GM04503 (cell line): Measurements from ENCODE around the gene STUM.
"Not testable (repeated sequence)": the region's sequence is repeated elsewhere in the genome, so short reads cannot be mapped to it uniquely, and the experiment has no call there.

Source experiments
- DNase-seq: peaks from one replicate; pipeline ENCODE4 v3.0.0-alpha.2; 2012; ENCODE audit warnings: low read depth

STUM gene

GRCh38 chr1:226627924-226628611, 79.5 kb downstream of the STUM start:
- DNase-seq: no peak

GRCh38 chr1:226628612-226629155, 80.1 kb downstream of the STUM start:
- DNase-seq: no peak

GRCh38 chr1:226629210-226629895, 80.8 kb downstream of the STUM start:
- DNase-seq: no peak

GRCh38 chr1:226629896-226630550, 81.5 kb downstream of the STUM start:
- no peak for DNase-seq

- DNase-seq: no peak
Observed at GRCh38 chr1:226630592-226630991, 82.0 kb downstream of the STUM start.

GRCh38 chr1:226631229-226632000, 82.9 kb downstream of the STUM start:
- DNase-seq: no peak

- DNase-seq: no peak
Observed at GRCh38 chr1:226632169-226632879, 83.8 kb downstream of the STUM start.

- no peak for DNase-seq
Observed at GRCh38 chr1:226632922-226633351, 84.4 kb downstream of the STUM start.

GRCh38 chr1:226633541-226634165, 85.1 kb downstream of the STUM start:
- DNase-seq: no peak

- DNase-seq: no peak
Observed at GRCh38 chr1:226634166-226634588, 85.6 kb downstream of the STUM start.

GRCh38 chr1:226634611-226635246, 86.2 kb downstream of the STUM start:
- DNase-seq: no peak

- DNase-seq: no peak
Observed at GRCh38 chr1:226635456-226635941, 86.9 kb downstream of the STUM start.

- DNase-seq: no peak
Observed at GRCh38 chr1:226636847-226637096, 88.2 kb downstream of the STUM start.

GRCh38 chr1:226637147-226637935, 88.8 kb downstream of the STUM start:
- DNase-seq: no peak

GRCh38 chr1:226638001-226638601, 89.5 kb downstream of the STUM start:
- DNase-seq: no peak

GRCh38 chr1:226638608-226639007, 90.0 kb downstream of the STUM start:
- DNase-seq: no peak

GRCh38 chr1:226639206-226639605, 90.6 kb downstream of the STUM start:
- DNase-seq: not testable (repeated sequence)

- no peak for DNase-seq
Observed at GRCh38 chr1:226639631-226640061, 91.1 kb downstream of the STUM start.
